Right lobe of liver (tissue), 4 donors: ENCODE measurements around the gene ALLC.

Experiments used
- POLR2A ChIP-seq: fragments of 450-650 bp; IDR thresholded peaks from one replicate; pipeline ENCODE4 v1.6.1; 2017; ENCODE audit warnings: antibody characterized with exemption, mild to moderate bottlenecking
- TF ChIP-seq, protein P1 (sequence below), 4 donors: fragments of 200-600 bp in 3 of 4; fragments of 450-650 bp in 1 of 4; IDR thresholded peaks; one replicate each; pipeline versions ENCODE4 v1.5.1 to v1.8.0; 2016 to 2022; ENCODE audit warnings: antibody characterized with exemption in 4 of 4, mild to moderate bottlenecking in 2 of 4
- donor health status: DM: no; HTN: no; CAD: no.
- donor health status: DM: no; HTN: no; CAD: no.
- donor health status: DM: no; HTN: yes; CAD: no.

DNA sequence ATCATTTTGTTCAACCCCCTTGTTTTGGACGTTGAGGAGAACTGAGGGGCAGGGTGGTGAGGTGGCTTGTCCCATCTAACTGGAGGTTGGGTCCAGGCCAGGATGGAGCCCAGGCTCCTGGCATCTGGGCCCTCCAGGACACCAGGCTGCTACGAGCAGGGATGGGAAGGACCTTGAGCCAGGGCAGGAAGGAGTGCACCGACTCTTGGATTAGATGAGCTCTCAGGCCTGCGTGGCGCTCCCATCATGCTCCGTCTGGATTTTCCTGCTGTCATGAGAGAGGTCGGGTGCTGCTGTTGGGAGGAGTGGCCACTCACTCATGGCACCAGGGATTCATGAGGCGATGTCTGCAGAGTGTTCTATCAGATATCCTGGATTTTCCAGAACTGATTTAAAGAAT, 18.3 kb upstream of the ALLC start:
- TF ChIP-seq, protein P1, sequence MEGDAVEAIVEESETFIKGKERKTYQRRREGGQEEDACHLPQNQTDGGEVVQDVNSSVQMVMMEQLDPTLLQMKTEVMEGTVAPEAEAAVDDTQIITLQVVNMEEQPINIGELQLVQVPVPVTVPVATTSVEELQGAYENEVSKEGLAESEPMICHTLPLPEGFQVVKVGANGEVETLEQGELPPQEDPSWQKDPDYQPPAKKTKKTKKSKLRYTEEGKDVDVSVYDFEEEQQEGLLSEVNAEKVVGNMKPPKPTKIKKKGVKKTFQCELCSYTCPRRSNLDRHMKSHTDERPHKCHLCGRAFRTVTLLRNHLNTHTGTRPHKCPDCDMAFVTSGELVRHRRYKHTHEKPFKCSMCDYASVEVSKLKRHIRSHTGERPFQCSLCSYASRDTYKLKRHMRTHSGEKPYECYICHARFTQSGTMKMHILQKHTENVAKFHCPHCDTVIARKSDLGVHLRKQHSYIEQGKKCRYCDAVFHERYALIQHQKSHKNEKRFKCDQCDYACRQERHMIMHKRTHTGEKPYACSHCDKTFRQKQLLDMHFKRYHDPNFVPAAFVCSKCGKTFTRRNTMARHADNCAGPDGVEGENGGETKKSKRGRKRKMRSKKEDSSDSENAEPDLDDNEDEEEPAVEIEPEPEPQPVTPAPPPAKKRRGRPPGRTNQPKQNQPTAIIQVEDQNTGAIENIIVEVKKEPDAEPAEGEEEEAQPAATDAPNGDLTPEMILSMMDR (IDR thresholded peaks at IDR 0.05): no peak
- TF ChIP-seq POLR2A: no peak
